Mucosa of rectum (tissue), 2 donors: ENCODE measurements around the gene EFNA5.

ENCODE experiments used
- H3K27ac ChIP-seq, 2 donors: one replicate each; pipeline ENCODE4 v1.7.0; 2013; ENCODE audit warnings: inconsistent platforms in 2 of 2, low read depth in 2 of 2, low read length in 2 of 2
- H3K27me3 ChIP-seq, 2 donors: one replicate each; pipeline ENCODE4 v1.7.0; 2013; ENCODE audit warnings: low read length in 2 of 2; ENCODE audit not compliant: control insufficient read depth in 2 of 2, insufficient read depth in 2 of 2
- H3K36me3 ChIP-seq, 2 donors: one replicate each; pipeline ENCODE4 v1.7.0; 2013; ENCODE audit warnings: low read length in 2 of 2; ENCODE audit not compliant: control insufficient read depth in 2 of 2, insufficient read depth in 2 of 2
- H3K4me1 ChIP-seq, 2 donors: one replicate each; pipeline ENCODE4 v1.7.0; 2013; ENCODE audit warnings: low read length in 2 of 2, mild to moderate bottlenecking in 1 of 2; ENCODE audit not compliant: control insufficient read depth in 2 of 2, insufficient read depth in 2 of 2
- H3K4me3 ChIP-seq, 2 donors: one replicate each; pipeline ENCODE4 v1.7.0; 2013; ENCODE audit warnings: low read length in 2 of 2
- H3K9ac ChIP-seq, 2 donors: one replicate each; pipeline ENCODE4 v1.7.0; 2013; ENCODE audit warnings: low read length in 2 of 2, low read depth in 1 of 2, mild to moderate bottlenecking in 1 of 2
- H3K9me3 ChIP-seq, 2 donors: one replicate each; pipeline ENCODE4 v1.7.0; 2013; ENCODE audit warnings: low read length in 2 of 2; ENCODE audit not compliant: control insufficient read depth in 2 of 2
- donor health status: healthy.
- donor health status: Normal muscosa, but diverticular disease.

The EFNA5 gene

DNA sequence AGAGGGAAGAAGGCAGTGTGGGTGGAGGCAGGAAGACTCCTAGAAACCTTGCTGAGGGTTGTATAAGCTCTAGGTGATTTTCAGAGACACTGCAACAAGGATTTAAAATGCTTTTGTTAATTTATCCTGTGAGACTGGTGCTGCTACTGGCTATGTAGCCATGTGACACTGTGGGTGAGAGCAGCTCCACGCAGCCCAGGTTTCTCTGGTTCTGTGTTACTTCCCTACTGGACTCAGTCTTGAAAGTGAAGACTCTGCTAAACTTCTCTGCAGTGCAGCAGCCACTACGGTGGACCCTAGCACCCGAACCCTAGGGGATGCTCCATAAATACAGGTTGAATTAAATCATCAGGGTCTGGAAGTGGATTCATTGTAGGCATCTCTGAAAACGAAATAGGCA lies 25.8 kb upstream of the EFNA5 start:
- Histone ChIP-seq H3K27ac (no peak overlapping the region), H3K4me3 (no peak overlapping the region)

GRCh38 chr5:107696080-107696479 lies 25.3 kb upstream of the EFNA5 start:
- no peak overlapping the region for H3K27ac ChIP-seq
- no peaks in the 10 kb centered on the region for H3K36me3 ChIP-seq
- H3K4me3 ChIP-seq = no peak overlapping the region
- no peaks in the 10 kb centered on the region for H3K4me1 ChIP-seq
- H3K9me3 ChIP-seq = no peaks in the 10 kb centered on the region
- H3K9ac ChIP-seq = no peak overlapping the region
- H3K27me3 ChIP-seq = no peaks in the 10 kb centered on the region

More for the DNA sequence above, 25.8 kb upstream of the EFNA5 start:
- no peaks in the 10 kb centered on the region for H3K27me3 ChIP-seq
- H3K36me3 ChIP-seq = no peaks in the 10 kb centered on the region
- H3K9me3 ChIP-seq = no peaks in the 10 kb centered on the region
- H3K4me1 ChIP-seq = no peaks in the 10 kb centered on the region
- no peak overlapping the region for H3K9ac ChIP-seq

DNA sequence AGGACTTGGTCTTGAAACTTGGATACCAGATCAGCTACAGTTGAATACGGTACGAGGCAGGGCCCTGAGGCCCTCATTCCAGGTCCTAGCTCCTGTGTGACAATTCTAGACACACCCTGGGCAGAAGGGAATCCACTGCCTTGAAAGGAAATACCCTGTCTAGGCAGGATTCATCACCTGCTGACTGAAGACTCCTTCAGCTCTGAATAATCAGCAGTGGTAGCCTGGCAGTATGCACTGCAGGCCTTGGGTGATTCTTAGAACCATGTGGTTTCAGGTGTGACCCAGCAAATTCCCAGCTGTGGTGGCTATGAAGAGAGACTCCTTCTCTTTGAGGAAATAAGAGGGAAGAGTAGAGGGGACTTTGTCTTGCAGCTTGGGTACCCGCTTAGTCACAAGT lies 17.2 kb upstream of the EFNA5 start:
- H3K9ac ChIP-seq = no peak overlapping the region

GRCh38 chr5:107687404-107687803 lies 16.7 kb upstream of the EFNA5 start:
- H3K36me3 ChIP-seq = no peaks in the 10 kb centered on the region
- H3K27me3 ChIP-seq = no peaks in the 10 kb centered on the region
- no peak overlapping the region for H3K9ac ChIP-seq
- no peaks in the 10 kb centered on the region for H3K4me1 ChIP-seq
- H3K9me3 ChIP-seq = no peaks in the 10 kb centered on the region
- no peak overlapping the region for H3K27ac ChIP-seq
- H3K4me3 ChIP-seq = no peak overlapping the region

More for the DNA sequence above, 17.2 kb upstream of the EFNA5 start:
- no peaks in the 10 kb centered on the region for H3K4me1 ChIP-seq
- no peaks in the 10 kb centered on the region for H3K27me3 ChIP-seq
- no peaks in the 10 kb centered on the region for H3K9me3 ChIP-seq
- H3K4me3 ChIP-seq = no peak overlapping the region
- H3K27ac ChIP-seq = no peak overlapping the region
- no peaks in the 10 kb centered on the region for H3K36me3 ChIP-seq

GRCh38 chr5:107682533-107682932 lies 11.8 kb upstream of the EFNA5 start:
- H3K36me3 ChIP-seq = no peaks in the 10 kb centered on the region
- no peaks in the 10 kb centered on the region for H3K4me1 ChIP-seq
- no peaks in the 10 kb centered on the region for H3K9me3 ChIP-seq
- no peak overlapping the region for H3K4me3 ChIP-seq
- H3K9ac ChIP-seq = no peak overlapping the region
- H3K27me3 ChIP-seq = no peaks in the 10 kb centered on the region
- H3K27ac ChIP-seq = no peak overlapping the region

- no peak overlapping the region for H3K9ac ChIP-seq
- H3K4me1 ChIP-seq = no peaks in the 10 kb centered on the region
- no peak overlapping the region for H3K4me3 ChIP-seq
- H3K9me3 ChIP-seq = no peaks in the 10 kb centered on the region
- H3K36me3 ChIP-seq = no peaks in the 10 kb centered on the region
- no peak overlapping the region for H3K27ac ChIP-seq
- no peaks in the 10 kb centered on the region for H3K27me3 ChIP-seq
These were observed 10.1 kb upstream of the EFNA5 start for GRCh38 chr5:107680799-107681198.

GRCh38 chr5:107680099-107680498 lies 9.4 kb upstream of the EFNA5 start:
- H3K27ac ChIP-seq = no peak overlapping the region
- no peaks in the 10 kb centered on the region for H3K27me3 ChIP-seq
- no peaks in the 10 kb centered on the region for H3K9me3 ChIP-seq
- no peaks in the 10 kb centered on the region for H3K4me1 ChIP-seq
- no peaks in the 10 kb centered on the region for H3K36me3 ChIP-seq
- no peak overlapping the region for H3K4me3 ChIP-seq
- H3K9ac ChIP-seq = no peak overlapping the region

GRCh38 chr5:107676702-107677101 lies 6.0 kb upstream of the EFNA5 start:
- Histone ChIP-seq H3K4me1 (peaks cover 5 to 8% of the 10 kb centered on the region in 2 donors), H3K9me3 (no peaks in the 10 kb centered on the region), H3K4me3 (no peak overlapping the region), H3K36me3 (no peaks in the 10 kb centered on the region), H3K27ac (no peak overlapping the region), H3K27me3 (peaks cover 0 to 2% of the 10 kb centered on the region in 2 donors), H3K9ac (no peak overlapping the region)

- H3K27me3 ChIP-seq = peaks cover 0 to 2% of the 10 kb centered on the region in 2 donors
- H3K4me1 ChIP-seq = peaks cover 8 to 14% of the 10 kb centered on the region in 2 donors
- H3K4me3 ChIP-seq = no peak overlapping the region
- H3K36me3 ChIP-seq = no peaks in the 10 kb centered on the region
- no peak overlapping the region for H3K9ac ChIP-seq
- H3K9me3 ChIP-seq = no peaks in the 10 kb centered on the region
- H3K27ac ChIP-seq = no peak overlapping the region
These were observed 4.5 kb upstream of the EFNA5 start for GRCh38 chr5:107675201-107675600.

DNA sequence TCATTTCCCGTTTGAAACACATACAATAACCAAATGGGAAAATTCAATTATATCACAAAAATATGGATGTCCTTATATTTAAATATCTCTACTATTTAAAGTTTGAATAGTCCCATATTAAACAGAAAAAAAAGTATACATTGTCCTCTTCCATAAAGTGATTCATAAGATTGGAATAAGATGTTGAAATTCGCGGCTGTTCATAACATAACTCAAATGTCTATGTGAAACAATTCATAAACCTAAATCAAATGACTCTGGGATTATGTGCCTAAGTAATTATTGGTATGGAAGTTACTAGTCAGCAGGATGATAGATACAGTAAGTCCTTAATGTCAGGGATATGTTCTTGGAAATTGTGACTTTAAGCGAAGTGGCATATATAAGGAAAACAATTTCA lies 3.9 kb upstream of the EFNA5 start:
- peaks cover 0 to 2% of the 10 kb centered on the region in 2 donors for H3K27me3 ChIP-seq
- no peak overlapping the region for H3K4me3 ChIP-seq

More for the DNA sequence above, 3.9 kb upstream of the EFNA5 start:
- H3K4me1 ChIP-seq = peaks cover 8 to 16% of the 10 kb centered on the region in 2 donors
- no peak overlapping the region for H3K9ac ChIP-seq
- H3K27ac ChIP-seq = no peak overlapping the region
- H3K36me3 ChIP-seq = no peaks in the 10 kb centered on the region
- H3K9me3 ChIP-seq = no peaks in the 10 kb centered on the region
